A549 (cell line): Measurements from ENCODE around the gene SLC6A7.

Experiments used
- CEBPB ChIP-seq, 2 experiments: fragments of >200 bp in 1 of 2; sonication (Bioruptor Twin) in 1 of 2; formaldehyde crosslinking in 1 of 2; IDR thresholded peaks; 2 replicates each; pipeline ENCODE4 v1.6.1; 2012 to 2016
- HDAC2 ChIP-seq: fragments of 200-600 bp; sonication (generic); IDR thresholded peaks from 2 replicates; pipeline ENCODE4 v1.6.1; 2016
- JUNB ChIP-seq: fragments of >200 bp; sonication (Bioruptor Twin); formaldehyde crosslinking; IDR thresholded peaks from 2 replicates; pipeline ENCODE4 v1.6.1; 2016
- NR3C1 ChIP-seq: fragments of >200 bp; sonication (Bioruptor Twin); formaldehyde crosslinking; IDR thresholded peaks from 3 replicates; pipeline ENCODE4 v1.6.1; 2017
- TF ChIP-seq, protein P1 (sequence below): fragments of >200 bp; sonication (Bioruptor Twin); formaldehyde crosslinking; IDR thresholded peaks from 3 replicates; pipeline ENCODE4 v1.5.1; 2016

DNA sequence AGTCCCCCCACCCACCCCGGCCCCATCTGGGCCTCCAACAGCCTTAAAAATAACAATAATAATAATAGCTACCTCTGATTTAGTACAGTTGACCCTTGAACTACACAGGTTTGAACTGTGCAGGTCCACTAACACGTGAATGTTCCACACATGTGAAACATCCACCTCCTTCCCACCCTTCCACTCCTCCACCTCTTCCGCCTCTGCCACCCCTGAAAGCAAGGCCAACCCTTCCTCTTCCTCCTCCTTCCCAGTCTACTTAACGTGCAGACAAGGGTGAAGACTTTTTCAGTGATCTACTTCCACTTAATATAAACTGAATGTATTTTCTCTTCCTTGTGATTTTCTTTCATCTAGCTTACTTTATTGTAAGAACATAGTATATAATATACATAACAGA, 45.0 kb upstream of the SLC6A7 start:
- TF ChIP-seq, protein P1, sequence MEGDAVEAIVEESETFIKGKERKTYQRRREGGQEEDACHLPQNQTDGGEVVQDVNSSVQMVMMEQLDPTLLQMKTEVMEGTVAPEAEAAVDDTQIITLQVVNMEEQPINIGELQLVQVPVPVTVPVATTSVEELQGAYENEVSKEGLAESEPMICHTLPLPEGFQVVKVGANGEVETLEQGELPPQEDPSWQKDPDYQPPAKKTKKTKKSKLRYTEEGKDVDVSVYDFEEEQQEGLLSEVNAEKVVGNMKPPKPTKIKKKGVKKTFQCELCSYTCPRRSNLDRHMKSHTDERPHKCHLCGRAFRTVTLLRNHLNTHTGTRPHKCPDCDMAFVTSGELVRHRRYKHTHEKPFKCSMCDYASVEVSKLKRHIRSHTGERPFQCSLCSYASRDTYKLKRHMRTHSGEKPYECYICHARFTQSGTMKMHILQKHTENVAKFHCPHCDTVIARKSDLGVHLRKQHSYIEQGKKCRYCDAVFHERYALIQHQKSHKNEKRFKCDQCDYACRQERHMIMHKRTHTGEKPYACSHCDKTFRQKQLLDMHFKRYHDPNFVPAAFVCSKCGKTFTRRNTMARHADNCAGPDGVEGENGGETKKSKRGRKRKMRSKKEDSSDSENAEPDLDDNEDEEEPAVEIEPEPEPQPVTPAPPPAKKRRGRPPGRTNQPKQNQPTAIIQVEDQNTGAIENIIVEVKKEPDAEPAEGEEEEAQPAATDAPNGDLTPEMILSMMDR, result no peak
- TF ChIP-seq CEBPB (IDR thresholded peaks at IDR 0.05) (no peak), JUNB (no peak), NR3C1 (no peak), HDAC2 (no peak)
